Stimulated activated CD8-positive, alpha-beta memory T cell treated with anti-CD3 and anti-CD28 coated beads, Interleukin-2, amount 100 ng/mL, for 48 hours (primary cell): ENCODE results near the gene STXBP6.
"Not testable (repeated sequence)": the region's sequence is repeated elsewhere in the genome, so short reads cannot be mapped to it uniquely, and the experiment has no call there.

Experiments used
- DNase-seq, 2 donors: peaks; one replicate each; pipeline ENCODE4 v3.0.0-alpha.2; 2020; ENCODE audit warnings: low read depth in 2 of 2

The STXBP6 gene

GRCh38 chr14:24857277-24857676, 192.7 kb downstream of the STXBP6 start:
- DNase-seq, result no peak

- no peak for DNase-seq
Observed at GRCh38 chr14:24853446-24853845, 196.5 kb downstream of the STXBP6 start.

- DNase-seq, result no peak
Observed at GRCh38 chr14:24852312-24853060, 197.5 kb downstream of the STXBP6 start.

GRCh38 chr14:24851837-24852236, 198.1 kb downstream of the STXBP6 start:
- no peak for DNase-seq

GRCh38 chr14:24851406-24851805, 198.5 kb downstream of the STXBP6 start:
- DNase-seq, result no peak

- DNase-seq, result no peak
Observed at GRCh38 chr14:24850072-24850471, 199.9 kb downstream of the STXBP6 start.

GRCh38 chr14:24849471-24849870, 200.5 kb downstream of the STXBP6 start:
- DNase-seq, result no peak

- no peak for DNase-seq
Observed at GRCh38 chr14:24848102-24848790, 201.7 kb downstream of the STXBP6 start.

- no peak for DNase-seq
Observed at GRCh38 chr14:24847568-24848095, 202.3 kb downstream of the STXBP6 start.

- DNase-seq, result no peak
Observed at GRCh38 chr14:24846261-24846660, 203.7 kb downstream of the STXBP6 start.

- no peak for DNase-seq
Observed at GRCh38 chr14:24845851-24846250, 204.1 kb downstream of the STXBP6 start.

- DNase-seq, result no peak
Observed at GRCh38 chr14:24844011-24844410, 205.9 kb downstream of the STXBP6 start.

GRCh38 chr14:24843494-24843893, 206.5 kb downstream of the STXBP6 start:
- DNase-seq, result no peak

- no peak for DNase-seq
Observed at GRCh38 chr14:24840204-24840893, 209.6 kb downstream of the STXBP6 start.

GRCh38 chr14:24839617-24840203, 210.2 kb downstream of the STXBP6 start:
- DNase-seq, result no peak

- no peak for DNase-seq
Observed at GRCh38 chr14:24838945-24839616, 210.9 kb downstream of the STXBP6 start.

GRCh38 chr14:24837280-24838046, 212.5 kb downstream of the STXBP6 start:
- no peak for DNase-seq

- not testable (repeated sequence) for DNase-seq
Observed at GRCh38 chr14:24836324-24836723, 213.6 kb downstream of the STXBP6 start.

- DNase-seq, result no peak
Observed at GRCh38 chr14:24834956-24835355, 215.0 kb downstream of the STXBP6 start.

- DNase-seq, result no peak
Observed at GRCh38 chr14:24833385-24833784, 216.6 kb downstream of the STXBP6 start.

- no peak for DNase-seq
Observed at GRCh38 chr14:24831677-24832076, 218.3 kb downstream of the STXBP6 start.
